ENCODE data around the gene STX17.

DNA sequence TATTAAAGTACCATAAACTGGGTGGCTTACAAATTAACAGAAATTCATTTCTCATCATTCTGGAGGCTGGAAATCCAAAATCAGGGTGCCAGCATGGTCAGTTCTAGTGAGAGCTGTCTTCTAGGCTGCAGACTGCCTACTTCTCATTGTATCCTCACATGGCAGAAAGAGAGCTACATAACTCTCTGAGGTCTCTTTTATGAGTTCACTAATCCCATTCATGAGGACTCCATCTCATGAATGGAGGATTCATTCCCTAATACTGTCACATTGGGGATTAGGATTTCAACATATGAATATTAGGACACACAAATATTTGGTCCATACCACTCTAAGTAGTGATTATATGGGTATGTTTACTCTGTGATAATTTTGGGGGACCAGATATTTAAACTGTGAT is 108.4 kb downstream of the STX17 start:
- TF ChIP-seq, protein P1, sequence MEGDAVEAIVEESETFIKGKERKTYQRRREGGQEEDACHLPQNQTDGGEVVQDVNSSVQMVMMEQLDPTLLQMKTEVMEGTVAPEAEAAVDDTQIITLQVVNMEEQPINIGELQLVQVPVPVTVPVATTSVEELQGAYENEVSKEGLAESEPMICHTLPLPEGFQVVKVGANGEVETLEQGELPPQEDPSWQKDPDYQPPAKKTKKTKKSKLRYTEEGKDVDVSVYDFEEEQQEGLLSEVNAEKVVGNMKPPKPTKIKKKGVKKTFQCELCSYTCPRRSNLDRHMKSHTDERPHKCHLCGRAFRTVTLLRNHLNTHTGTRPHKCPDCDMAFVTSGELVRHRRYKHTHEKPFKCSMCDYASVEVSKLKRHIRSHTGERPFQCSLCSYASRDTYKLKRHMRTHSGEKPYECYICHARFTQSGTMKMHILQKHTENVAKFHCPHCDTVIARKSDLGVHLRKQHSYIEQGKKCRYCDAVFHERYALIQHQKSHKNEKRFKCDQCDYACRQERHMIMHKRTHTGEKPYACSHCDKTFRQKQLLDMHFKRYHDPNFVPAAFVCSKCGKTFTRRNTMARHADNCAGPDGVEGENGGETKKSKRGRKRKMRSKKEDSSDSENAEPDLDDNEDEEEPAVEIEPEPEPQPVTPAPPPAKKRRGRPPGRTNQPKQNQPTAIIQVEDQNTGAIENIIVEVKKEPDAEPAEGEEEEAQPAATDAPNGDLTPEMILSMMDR (IDR thresholded peaks at IDR 0.05): no peak
- TF ChIP-seq POLR2A (IDR thresholded peaks at IDR 0.05): no peak
